Skin of body (tissue), 2 donors: ENCODE data around the gene TSC22D3. TPM values are rescaled to one million over a fixed set of nuclear protein-coding genes. Genes with fewer than 3 reads are reported as not detected.
"Not testable (repeated sequence)": the region's sequence is repeated elsewhere in the genome, so short reads cannot be mapped to it uniquely, and the experiment has no call there.

Experiments
- DNase-seq: peaks from one replicate; lab custom pipeline; 2025; lab: John Stamatoyannopoulos, UW
- total RNA-seq: library from RNA; depleted of rRNA; stranded (reverse); fragments of >200 nt; gene quantifications from one replicate; pipeline ENCODE4 v1.2.3, GENCODE V29; 2014

TSC22D3 gene
- total RNA-seq, 1 donor from 2014 or later: 51.0 TPM

GRCh38 chrX:107683124-107683895 is 92.3 kb downstream of the TSC22D3 start:
- no peak for DNase-seq

- DNase-seq: no peak
Observed at GRCh38 chrX:107682256-107682655, 93.3 kb downstream of the TSC22D3 start.

- DNase-seq: no peak
Observed at GRCh38 chrX:107678957-107679740, 96.4 kb downstream of the TSC22D3 start.

- DNase-seq: no peak
Observed at GRCh38 chrX:107677909-107678308, 97.7 kb downstream of the TSC22D3 start.

GRCh38 chrX:107677501-107677901 is 98.1 kb downstream of the TSC22D3 start:
- no peak for DNase-seq

- DNase-seq: peak; percentile 62
Observed at GRCh38 chrX:107676559-107677378, 98.8 kb downstream of the TSC22D3 start.

GRCh38 chrX:107675823-107676555 is 99.6 kb downstream of the TSC22D3 start:
- no peak for DNase-seq

- DNase-seq: no peak
Observed at GRCh38 chrX:107675365-107675654, 100.3 kb downstream of the TSC22D3 start.

- peak; percentile 75 for DNase-seq
Observed at GRCh38 chrX:107674480-107675364, 100.9 kb downstream of the TSC22D3 start.

- DNase-seq: peak; percentile 36
Observed at GRCh38 chrX:107673933-107674479, 101.6 kb downstream of the TSC22D3 start.

- no peak for DNase-seq
Observed at GRCh38 chrX:107673431-107673830, 102.2 kb downstream of the TSC22D3 start.

GRCh38 chrX:107672955-107673378 is 102.6 kb downstream of the TSC22D3 start:
- peak; percentile 19 for DNase-seq

GRCh38 chrX:107671256-107671655 is 104.3 kb downstream of the TSC22D3 start:
- DNase-seq: not testable (repeated sequence)

GRCh38 chrX:107669885-107670628 is 105.5 kb downstream of the TSC22D3 start:
- DNase-seq: no peak

GRCh38 chrX:107669261-107669660 is 106.3 kb downstream of the TSC22D3 start:
- DNase-seq: no peak

- DNase-seq: not testable (repeated sequence)
Observed at GRCh38 chrX:107668710-107669109, 106.9 kb downstream of the TSC22D3 start.

GRCh38 chrX:107667426-107667825 is 108.2 kb downstream of the TSC22D3 start:
- DNase-seq: no peak

- DNase-seq: no peak
Observed at GRCh38 chrX:107666931-107667330, 108.7 kb downstream of the TSC22D3 start.
